Kidney glomerular epithelial cell (primary cell): ENCODE measurements around the gene ABHD12B.
A peak's percentile ranks its signal among the peaks of the same experiment; 100 is the strongest.

ENCODE experiments used
- DNase-seq: peaks from one replicate; lab custom pipeline; 2025; lab: John Stamatoyannopoulos, UW

Gene ABHD12B, protein sequence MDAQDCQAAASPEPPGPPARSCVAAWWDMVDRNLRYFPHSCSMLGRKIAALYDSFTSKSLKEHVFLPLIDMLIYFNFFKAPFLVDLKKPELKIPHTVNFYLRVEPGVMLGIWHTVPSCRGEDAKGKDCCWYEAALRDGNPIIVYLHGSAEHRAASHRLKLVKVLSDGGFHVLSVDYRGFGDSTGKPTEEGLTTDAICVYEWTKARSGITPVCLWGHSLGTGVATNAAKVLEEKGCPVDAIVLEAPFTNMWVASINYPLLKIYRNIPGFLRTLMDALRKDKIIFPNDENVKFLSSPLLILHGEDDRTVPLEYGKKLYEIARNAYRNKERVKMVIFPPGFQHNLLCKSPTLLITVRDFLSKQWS

DNA sequence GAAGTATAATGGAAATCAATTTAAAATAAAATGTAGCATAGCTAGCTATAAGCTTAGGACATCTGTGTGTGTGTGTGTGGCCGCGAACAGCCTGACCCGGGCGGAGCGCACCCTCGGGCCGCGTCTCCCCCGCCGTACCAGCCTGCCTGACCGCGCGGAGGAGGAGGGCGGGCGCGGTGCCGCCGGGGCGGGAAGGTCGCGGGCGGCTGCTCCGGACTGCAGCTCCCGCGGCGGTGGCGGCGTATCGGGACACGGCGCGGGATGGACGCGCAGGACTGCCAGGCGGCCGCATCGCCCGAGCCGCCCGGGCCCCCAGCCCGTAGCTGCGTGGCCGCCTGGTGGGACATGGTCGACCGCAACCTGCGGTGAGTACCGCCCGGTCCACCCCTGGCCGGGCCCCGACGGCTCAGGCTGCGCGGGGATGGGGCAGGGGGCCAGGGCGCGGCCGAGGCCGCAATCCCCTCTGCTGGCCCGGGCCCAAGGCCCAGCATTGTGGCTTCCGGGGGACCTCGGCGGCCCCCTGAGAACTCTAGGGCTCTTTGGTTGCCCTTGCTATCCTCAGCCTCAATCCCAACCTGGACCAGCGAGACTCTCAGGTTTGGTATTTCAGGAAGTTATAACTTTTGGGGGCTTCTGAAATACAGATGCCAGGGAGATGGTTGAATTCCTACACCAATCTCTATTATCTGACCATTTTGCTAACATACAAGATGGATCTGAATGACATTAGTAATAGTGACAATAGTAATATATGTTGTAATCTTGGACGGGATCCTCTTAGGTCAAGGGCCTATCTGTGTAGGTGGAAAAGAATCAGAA, at the start of gene ABHD12B:
Gene ABHD12B, plus strand, starts transcription at position 140 of the 819 bp plus-strand sequence. Its CDS starts 122 bp downstream, at position 262.
- DNase-seq = no peak

DNA sequence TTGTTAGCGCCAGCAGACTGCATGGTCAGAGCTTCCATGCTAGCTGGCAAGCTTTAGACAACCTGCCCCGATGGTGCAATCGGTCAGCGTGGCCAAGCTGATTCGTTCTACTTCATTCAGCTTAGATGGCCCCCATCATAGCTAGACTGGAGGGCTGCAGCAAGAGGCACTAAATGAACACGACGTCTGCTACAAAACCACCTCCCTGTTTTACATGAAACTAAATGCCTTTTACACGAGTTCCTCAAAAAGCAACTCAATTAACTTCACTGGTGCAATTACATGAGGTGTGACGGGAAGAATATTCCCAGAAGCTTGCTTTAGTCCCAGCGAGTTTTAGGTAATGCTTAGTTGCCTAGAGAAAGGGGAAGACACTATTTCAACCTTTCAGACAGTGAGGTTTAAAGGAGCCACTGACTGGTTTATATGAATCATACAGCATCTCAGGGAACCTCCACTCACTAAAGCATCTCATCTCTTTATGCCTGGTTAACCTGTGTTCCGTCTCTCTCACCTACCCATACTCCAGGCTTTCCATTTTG, 49.3 kb upstream of the ABHD12B start:
- peak; percentile 26 for DNase-seq

GRCh38 chr14:50823051-50823761, 48.6 kb upstream of the ABHD12B start:
- no peak for DNase-seq

GRCh38 chr14:50823762-50824636, 47.9 kb upstream of the ABHD12B start:
- DNase-seq = peak; percentile 46

DNA sequence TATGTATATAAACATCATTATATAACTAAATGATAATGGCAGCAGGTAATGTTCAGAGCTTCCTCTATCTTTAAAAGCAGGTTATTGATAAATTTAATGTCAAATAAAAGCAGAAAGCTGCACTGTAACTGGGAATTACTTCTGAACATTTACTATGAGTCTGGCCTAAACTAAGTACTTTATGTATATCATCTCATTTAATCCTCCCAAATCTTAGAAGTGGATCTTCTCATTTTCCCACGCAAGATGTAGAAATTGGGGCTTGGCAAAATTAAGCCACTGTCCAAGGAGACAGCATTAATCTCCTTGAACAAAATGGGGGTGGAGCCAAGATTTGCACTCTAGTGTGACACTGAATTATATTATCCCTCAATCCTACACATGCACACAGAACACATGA, 46.5 kb upstream of the ABHD12B start:
- DNase-seq = no peak

DNA sequence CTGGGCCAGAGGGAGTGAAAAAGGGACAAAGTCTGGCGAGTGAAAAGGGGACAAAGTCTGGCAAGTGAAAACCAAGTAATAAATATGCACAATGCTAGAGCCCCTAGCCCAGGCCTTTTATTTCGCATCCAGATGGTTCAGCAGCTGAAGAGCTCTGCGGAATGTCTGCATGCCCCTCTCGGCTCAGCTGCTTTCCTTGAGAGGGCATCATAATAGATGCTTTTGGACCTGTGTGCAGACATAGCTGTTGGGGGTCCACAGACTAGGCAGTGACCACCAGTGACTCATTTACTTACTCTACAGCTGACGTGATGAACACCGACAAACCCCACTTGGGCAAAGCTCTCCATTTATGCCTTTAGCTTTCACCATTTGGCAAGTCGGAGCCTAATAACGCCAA, 45.2 kb upstream of the ABHD12B start:
- DNase-seq = no peak

DNA sequence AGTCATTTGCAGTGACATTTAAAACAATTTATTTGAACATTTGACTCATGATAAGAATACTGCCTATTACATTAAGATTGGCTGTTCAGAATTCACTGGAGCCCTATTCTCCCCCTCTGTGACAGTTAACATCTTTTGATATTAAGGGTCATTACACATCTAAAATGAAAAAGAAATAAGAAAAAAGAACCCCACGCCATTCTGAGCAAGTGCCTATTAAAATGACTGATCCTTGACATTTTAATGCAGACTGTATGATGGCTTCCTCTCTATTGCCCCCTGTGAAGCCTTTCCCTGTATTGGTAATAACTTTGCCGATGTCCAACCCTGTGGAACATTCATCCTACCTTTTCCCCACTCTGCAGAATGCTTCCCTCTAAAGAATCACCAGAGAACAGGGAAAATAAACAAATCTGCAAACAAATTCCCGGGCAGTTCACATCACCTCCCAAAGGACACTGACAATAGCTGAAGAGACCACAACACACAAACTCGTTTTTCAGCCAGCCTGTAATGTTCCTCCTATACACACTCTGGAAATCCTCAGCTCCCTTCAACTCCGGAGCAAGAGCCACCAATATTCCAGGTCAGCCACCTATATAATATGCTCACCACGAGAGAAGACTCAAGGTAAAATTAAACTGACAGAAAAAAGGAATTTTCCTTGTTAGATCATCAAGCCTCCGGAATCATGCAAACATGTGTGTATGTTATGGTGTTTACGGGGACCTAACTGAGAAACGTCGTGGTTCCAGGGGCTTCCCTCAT, 42.9 kb upstream of the ABHD12B start:
- no peak for DNase-seq

DNA sequence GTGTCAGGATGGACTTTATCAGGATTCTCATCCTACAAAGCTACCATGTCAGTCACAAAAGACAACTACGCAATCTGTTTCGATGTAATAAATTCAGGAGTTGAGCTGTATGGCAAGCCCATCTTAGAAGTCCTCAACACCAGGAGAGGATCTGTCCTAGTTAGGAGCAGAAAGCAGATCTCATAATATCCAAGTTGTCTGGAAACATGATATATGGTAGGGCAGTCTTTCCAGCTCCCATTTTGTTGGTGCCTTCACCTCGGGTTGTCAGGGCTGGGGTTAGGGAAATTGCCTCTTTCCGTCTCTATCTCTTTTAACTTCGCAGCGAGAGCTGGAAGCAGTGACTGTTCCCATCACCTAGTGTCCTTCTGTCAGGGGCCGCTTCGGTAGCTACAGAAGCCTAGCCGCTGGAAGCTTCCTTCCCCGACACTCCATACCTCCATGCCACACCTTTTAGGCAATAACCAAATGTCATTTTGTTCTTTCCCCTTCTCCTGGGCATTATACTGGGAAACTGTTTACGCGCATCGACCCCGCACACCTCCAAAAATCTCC, 42.3 kb upstream of the ABHD12B start:
- no peak for DNase-seq

DNA sequence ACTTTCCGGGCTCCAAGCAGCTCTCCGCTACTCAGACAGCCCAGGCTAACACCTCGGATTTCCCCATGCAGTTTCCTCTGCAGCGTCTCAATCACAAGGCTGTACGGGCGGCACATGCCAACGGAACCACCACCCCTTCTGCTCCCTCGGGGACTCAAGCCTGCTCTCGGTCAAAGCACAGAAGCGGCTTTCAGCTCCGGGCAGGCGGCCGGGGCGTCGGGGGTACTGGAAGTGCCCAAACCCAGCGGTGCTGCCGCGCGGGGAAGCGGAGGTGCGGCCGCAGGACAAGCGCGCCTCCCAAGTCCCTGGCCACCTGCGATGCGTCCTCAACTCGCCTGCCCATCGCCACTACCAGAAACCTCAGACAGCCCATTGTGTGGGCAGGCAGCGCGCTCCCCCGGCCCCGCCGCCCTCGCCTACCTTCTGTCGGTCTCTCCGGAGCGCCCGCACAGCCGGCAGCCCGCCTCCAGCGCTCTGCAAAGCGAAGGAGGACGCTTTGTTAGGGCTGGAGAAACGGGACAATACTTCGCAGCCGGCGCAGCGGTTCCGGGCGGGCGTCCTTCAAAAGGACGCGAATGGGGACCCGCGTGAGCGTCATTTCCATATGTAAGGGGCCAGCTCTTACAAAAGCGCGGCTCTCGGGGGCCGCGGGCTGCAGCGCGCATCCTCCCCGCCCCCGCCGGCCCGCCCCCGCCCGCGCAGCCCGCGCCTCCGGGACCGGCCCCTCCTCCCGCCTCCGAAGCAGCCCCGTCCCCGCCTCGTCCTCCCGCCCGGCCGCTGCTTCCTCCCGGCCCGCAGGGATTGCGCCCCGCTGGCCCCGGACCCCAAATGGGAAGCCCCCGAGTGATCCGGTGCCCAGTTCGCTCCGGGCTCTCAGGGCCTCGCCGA, 41.6 kb upstream of the ABHD12B start:
- DNase-seq = peak; percentile 47

- DNase-seq = peak; percentile 81
These were observed 40.7 kb upstream of the ABHD12B start, which contains the start of gene NIN for GRCh38 chr14:50830932-50831725. TSS of gene NIN (minus strand) at chr14:50831162. CDS start at chr14:50822056, 9,106 bp downstream.

GRCh38 chr14:50831726-50832168, 40.1 kb upstream of the ABHD12B start:
- no peak for DNase-seq

DNA sequence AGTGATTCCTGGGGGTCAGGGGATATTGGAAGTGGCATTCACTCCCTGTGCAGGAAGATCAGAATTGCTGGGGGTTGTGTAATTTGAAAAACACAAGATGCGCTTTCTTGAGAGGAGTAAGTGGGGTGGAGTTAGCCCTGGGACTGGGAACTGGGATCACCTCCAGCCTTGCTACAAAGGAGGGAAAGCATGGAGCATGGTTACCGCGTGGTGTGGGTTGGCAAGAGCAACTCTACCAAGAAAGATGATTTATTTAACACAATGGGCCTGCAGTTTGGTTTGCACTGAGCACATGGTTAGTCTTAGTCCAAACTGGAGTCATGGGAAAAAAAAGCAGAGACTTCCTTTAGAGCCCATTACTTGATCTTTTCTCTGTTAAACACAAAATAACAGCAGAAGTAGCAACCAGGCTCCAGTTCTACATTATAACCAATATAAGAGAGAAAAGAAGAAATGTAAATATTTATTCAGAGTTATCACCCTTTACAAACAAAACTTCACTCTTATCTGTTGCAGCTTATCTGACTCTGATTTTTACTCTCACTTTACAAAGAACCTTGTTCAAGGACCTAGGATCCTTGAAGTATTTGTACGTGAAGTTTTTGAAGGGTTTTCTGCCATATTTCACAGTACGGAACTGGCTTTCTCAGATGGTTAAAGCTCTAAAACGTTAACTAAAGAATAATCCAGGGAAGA, 38.8 kb upstream of the ABHD12B start:
- no peak for DNase-seq

DNA sequence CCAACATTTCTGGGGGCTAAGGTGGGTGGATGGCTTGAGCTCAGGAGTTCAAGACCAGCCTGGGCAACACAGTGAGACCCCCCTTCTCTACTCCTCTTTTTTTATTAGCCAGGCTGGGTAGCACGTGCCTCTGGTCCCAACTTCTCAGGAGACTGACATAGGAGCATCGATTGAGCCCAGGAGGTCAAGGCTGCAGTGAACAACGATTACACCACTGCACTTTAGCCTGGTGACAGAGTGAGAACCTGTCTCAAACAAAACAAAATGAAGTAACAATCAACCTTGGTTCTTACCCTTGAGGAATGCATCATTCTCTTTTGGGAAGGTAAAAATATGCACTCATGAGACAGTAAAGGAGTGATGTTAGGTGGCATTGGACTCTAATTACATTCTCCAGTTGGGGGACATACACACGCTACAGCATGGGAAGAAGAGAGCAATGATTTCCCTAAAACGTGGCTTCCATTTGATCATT, 37.0 kb upstream of the ABHD12B start:
- DNase-seq = no peak

DNA sequence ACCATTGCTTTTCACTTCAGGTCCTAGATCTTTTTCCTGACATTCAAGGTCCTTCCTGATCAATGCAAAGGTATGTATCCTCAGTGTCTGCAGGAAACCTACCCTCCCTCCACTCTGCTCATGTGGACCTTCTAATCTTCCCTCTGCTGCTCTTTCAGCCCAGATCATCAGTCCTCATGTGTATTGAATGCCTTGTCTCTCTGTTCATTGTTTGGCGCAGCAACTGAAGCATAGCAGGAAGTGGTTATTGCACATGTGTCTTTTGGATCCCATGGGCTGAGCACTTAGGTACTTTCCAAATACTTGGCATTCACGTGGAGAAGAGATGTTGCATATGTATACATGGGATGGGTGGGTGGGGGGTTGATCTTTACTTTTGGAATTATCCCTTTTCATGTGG, 36.6 kb upstream of the ABHD12B start:
- peak; percentile 27 for DNase-seq

DNA sequence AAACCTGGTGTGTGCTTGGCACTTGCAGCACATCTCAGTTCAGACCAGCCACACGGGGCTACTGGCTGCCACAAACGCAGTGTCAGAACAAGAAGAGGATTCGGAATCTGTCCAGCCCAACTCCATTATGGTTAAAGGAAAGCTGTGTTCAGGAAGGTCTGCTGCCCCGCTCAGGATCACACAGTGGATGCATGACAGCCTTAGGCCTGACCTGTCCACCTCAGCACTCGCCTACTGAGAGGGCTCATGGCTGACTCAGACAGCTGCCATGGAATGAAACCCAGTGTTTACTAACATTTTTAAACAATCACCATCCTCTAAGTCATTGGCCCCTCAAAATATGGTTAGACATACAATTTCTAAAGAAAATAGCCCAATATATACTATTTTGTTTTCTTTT, 35.3 kb upstream of the ABHD12B start:
- peak; percentile 20 for DNase-seq

DNA sequence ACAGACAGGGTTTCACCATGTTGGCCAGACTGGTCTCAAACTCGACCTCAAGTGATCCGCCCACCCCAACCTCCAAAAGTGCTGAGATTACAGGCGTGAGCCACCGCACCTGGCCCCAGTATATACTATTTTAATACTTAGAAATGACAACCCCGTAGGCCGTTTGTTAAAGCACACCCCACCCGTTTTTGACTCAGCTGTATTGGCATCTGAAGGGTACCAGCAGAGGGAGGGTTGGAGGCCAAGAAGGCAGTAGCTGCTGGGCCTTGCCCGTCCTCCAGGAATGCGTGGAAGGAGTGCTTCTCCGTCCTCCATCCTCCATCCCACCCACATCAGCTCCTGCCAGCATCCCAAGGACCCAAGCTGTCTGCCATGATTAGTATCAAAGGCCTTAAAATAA, 34.6 kb upstream of the ABHD12B start:
- DNase-seq = no peak

DNA sequence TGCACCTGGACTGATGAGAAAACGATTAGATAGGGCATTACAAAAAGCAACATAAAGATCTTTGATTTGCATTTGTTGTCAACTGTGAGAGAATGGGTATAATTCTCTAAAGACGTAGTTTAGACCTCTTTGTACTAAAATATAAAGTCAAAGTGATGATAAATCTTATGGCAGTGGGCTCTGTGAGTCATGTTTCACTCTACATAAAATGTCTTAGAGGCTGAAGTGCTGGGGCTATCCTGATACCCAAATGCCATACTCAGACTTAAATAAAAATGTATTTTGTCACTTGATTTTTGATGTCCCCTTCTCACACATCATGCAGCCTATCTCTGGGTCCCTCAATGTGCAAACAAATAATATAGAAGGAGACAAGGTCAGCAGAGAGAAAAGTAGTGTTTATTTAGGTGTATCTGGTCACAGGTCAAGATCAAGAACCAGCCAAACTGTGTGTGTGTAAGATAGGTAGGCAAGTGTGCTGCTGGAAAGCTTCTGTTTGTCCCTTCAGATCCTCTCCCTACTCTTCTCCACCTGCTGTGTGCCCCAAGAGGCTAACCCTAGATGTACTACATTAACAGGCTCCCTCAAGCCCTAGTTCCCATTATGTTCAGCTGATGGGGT, 33.9 kb upstream of the ABHD12B start:
- DNase-seq = no peak
